Endothelial cell of umbilical vein (primary cell): ENCODE data around the gene ARL6IP4. TPM values are rescaled to one million over a fixed set of nuclear protein-coding genes. Genes with fewer than 3 reads are reported as not detected.

Source experiments
- BruUV-seq: library from RNA; stranded (reverse); fragments of 400-500 nt; replicated peaks from 2 replicates; lab custom pipeline; 2021; lab: Mats Ljungman, UMichigan
- CTCF ChIA-PET: fragments of 300-600, 350-600 bp; sonication (Branson Sonifier 250); formaldehyde crosslinking; loops from one replicate; lab custom pipeline; 2021; ENCODE audit warnings: antibody characterized with exemption, inconsistent platforms; lab: Charles Lee
- POLR2A ChIA-PET: fragments of 300-600, 350-600 bp; sonication (Branson Sonifier 250); formaldehyde crosslinking; loops from one replicate; lab custom pipeline; 2021; ENCODE audit warnings: antibody characterized with exemption, inconsistent platforms; lab: Charles Lee
- DNase-seq: peaks from one replicate; pipeline ENCODE4 v3.0.0-alpha.2; 2011; ENCODE audit warnings: low read depth, low spot score
- FAIRE-seq: peaks from 2 replicates; lab custom pipeline; 2011; peaks lifted over from hg19 to GRCh38; lab: Jason Lieb, UNC
- H2AFZ ChIP-seq: 2 replicates; pipeline ENCODE4 v1.6.0; 2012; ENCODE audit warnings: low read depth, low read length, control low read depth, inconsistent platforms
- H3K27ac ChIP-seq: 2 replicates; pipeline ENCODE4 v1.5.1; 2011; ENCODE audit warnings: low read depth, mild to moderate bottlenecking, control low read depth, low read length, moderate library complexity; ENCODE audit not compliant: insufficient read depth
- H3K27me3 ChIP-seq, 2 experiments: 2 replicates each; pipeline versions ENCODE4 v1.6.0 to v1.6.1; 2011; ENCODE audit warnings: low read length in 2 of 2, mixed read lengths in 1 of 2; ENCODE audit not compliant: control insufficient read depth in 2 of 2, insufficient read depth in 2 of 2
- H3K36me3 ChIP-seq, 2 experiments: 2 replicates in 1 of 2; 3 replicates in 1 of 2; pipeline ENCODE4 v1.5.1; 2011; ENCODE audit warnings: low read length in 2 of 2, mild to moderate bottlenecking in 1 of 2, moderate library complexity in 1 of 2; ENCODE audit not compliant: control insufficient read depth in 2 of 2, insufficient read depth in 2 of 2; ENCODE audit errors: extremely low read depth in 1 of 2
- H3K4me1 ChIP-seq: 3 replicates; pipeline ENCODE4 v1.5.1; 2011; ENCODE audit warnings: mild to moderate bottlenecking, low read length; ENCODE audit not compliant: control insufficient read depth, insufficient read depth; ENCODE audit errors: extremely low read depth
- H3K4me2 ChIP-seq: 2 replicates; pipeline ENCODE4 v1.6.1; 2011; ENCODE audit warnings: low read length, control low read depth, mixed read lengths; ENCODE audit not compliant: insufficient read depth
- H3K4me3 ChIP-seq, 3 experiments: fragments of 200-600 bp in 1 of 3; sonication (generic), shearing (Covaris generic) in 1 of 3; replicated peaks in 1 of 3; 2 replicates each; pipeline ENCODE4 v1.5.1; 2011 to 2016; ENCODE audit warnings: control low read depth in 3 of 3, low read length in 3 of 3, mild to moderate bottlenecking in 2 of 3, inconsistent platforms in 1 of 3, low read depth in 1 of 3, moderate library complexity in 1 of 3; ENCODE audit not compliant: insufficient read depth in 1 of 3
- H3K79me2 ChIP-seq: 2 replicates; pipeline ENCODE4 v1.6.0; 2012; ENCODE audit warnings: low read length, inconsistent platforms; ENCODE audit not compliant: control insufficient read depth, insufficient read depth
- H3K9ac ChIP-seq: replicated peaks from 2 replicates; pipeline ENCODE3; 2011; ENCODE audit warnings: low read length, control low read depth; ENCODE audit not compliant: insufficient read depth; ENCODE audit errors: extremely low read depth
- H3K9me1 ChIP-seq: replicated peaks from 3 replicates; pipeline ENCODE4 v1.6.0; 2011; ENCODE audit warnings: mild to moderate bottlenecking, low read length; ENCODE audit not compliant: control insufficient read depth, insufficient read depth; ENCODE audit errors: extremely low read depth
- H3K9me3 ChIP-seq: replicated peaks from 2 replicates; pipeline ENCODE4 v1.5.1; 2012; ENCODE audit warnings: low read length, inconsistent platforms; ENCODE audit not compliant: control insufficient read depth, insufficient read depth
- H4K20me1 ChIP-seq: replicated peaks from 2 replicates; pipeline ENCODE3; 2011; ENCODE audit warnings: mild to moderate bottlenecking, low read length; ENCODE audit not compliant: control insufficient read depth, insufficient read depth; ENCODE audit errors: extremely low read depth
- EZH2 ChIP-seq: IDR thresholded peaks from 2 replicates; pipeline ENCODE4 v1.6.1; 2012; ENCODE audit warnings: borderline replicate concordance, low read depth, mild to moderate bottlenecking, moderate library complexity, low read length, inconsistent platforms; ENCODE audit not compliant: severe bottlenecking
- FOS ChIP-seq: IDR thresholded peaks from 2 replicates; pipeline ENCODE4 v1.6.1; 2011; ENCODE audit warnings: mild to moderate bottlenecking, low read length, moderate library complexity, borderline replicate concordance; ENCODE audit not compliant: insufficient read depth
- GATA2 ChIP-seq: IDR thresholded peaks from 2 replicates; pipeline ENCODE4 v1.7.0; 2011; ENCODE audit warnings: low read depth, mild to moderate bottlenecking, moderate library complexity, mixed read lengths, low read length; ENCODE audit not compliant: insufficient read length, insufficient read depth
- JUN ChIP-seq: IDR thresholded peaks from 2 replicates; pipeline ENCODE4 v1.6.1; 2011; ENCODE audit warnings: borderline replicate concordance, low read depth; ENCODE audit not compliant: insufficient read length, insufficient read depth
- MYC ChIP-seq: IDR thresholded peaks from one replicate; pipeline ENCODE4 v1.6.1; 2011; ENCODE audit warnings: mild to moderate bottlenecking, low read depth, low read length
- POLR2A ChIP-seq: IDR thresholded peaks from 2 replicates; pipeline ENCODE4 v1.6.1; 2012; ENCODE audit warnings: low read depth, mild to moderate bottlenecking, control low read depth, low read length
- POLR2AphosphoS5 ChIP-seq: IDR thresholded peaks from 2 replicates; pipeline ENCODE4 v1.6.1; 2012; ENCODE audit warnings: low read depth, mild to moderate bottlenecking, control low read depth, low read length, moderate library complexity; ENCODE audit not compliant: insufficient read depth
- dilution Hi-C: fragments of 300-500 bp; cut with MboI; formaldehyde crosslinking; loops from one replicate; pipeline ENCODE4 v1.15.0; 2019; ENCODE audit warnings: low sequenced_read_pairs; ENCODE audit not compliant: extremely low pct_ligation_motif_present
- intact Hi-C: fragments of 100-400 bp; cut with micrococcal nuclease; formaldehyde crosslinking; loops from one replicate; pipeline ENCODE4 v1.10.0; 2022
- polyA plus RNA-seq, 4 experiments: library from polyadenylated mRNA; depleted of rRNA in 3 of 4; stranded (reverse) in 3 of 4; unstranded in 1 of 4; fragments of >200 nt; gene quantifications; 2 replicates each; pipeline versions ENCODE4 v1.2.1 to v1.2.3, GENCODE V29; 2011 to 2012; ENCODE audit warnings: missing spikeins in 1 of 4
- total RNA-seq: library from RNA; stranded (reverse); gene quantifications from 2 replicates; pipeline ENCODE4 v1.2.3, GENCODE V29; 2021
- TF ChIP-seq, protein P1 (sequence below), 2 donors: IDR thresholded peaks; 1 replicate in 1 of 2; 2 replicates in 1 of 2; pipeline ENCODE4 v1.5.1; 2011; ENCODE audit warnings: low read length in 2 of 2, mild to moderate bottlenecking in 2 of 2, moderate library complexity in 2 of 2, control low read depth in 1 of 2, inconsistent platforms in 1 of 2, low read depth in 1 of 2; ENCODE audit not compliant: insufficient read depth in 1 of 2; ENCODE audit errors: extremely low read depth in 1 of 2
- TF ChIP-seq, protein P2 (sequence below): IDR thresholded peaks from 2 replicates; pipeline ENCODE4 v1.6.1; 2011; ENCODE audit not compliant: insufficient read depth, insufficient read length

The ARL6IP4 gene
- total and polyA plus RNA-seq, 2 donors (not counting 3 experiments of a cell fraction or from before 2014, with no cell fraction given): 193 to 226 TPM

DNA sequence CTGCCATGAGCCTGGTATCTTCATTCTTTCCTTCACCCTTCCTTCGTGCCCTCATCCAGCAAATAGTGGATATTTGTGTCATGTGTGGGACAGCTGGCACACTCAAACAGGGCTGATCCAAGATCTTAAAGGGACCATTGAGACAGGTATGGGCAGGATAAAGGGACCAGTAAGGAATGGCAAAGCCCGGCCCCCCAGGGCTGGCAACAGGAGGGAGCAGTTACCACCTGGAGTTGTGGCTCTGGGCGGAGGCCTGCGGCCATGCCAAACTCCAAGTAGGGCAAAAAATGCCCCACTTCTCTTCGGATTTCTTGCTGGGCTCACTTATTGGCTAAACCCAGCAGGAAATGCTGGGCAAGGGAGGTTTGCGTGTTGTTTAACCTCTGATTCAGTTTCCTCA, 3.3 kb upstream of the ARL6IP4 start:
- TF ChIP-seq, protein P1, sequence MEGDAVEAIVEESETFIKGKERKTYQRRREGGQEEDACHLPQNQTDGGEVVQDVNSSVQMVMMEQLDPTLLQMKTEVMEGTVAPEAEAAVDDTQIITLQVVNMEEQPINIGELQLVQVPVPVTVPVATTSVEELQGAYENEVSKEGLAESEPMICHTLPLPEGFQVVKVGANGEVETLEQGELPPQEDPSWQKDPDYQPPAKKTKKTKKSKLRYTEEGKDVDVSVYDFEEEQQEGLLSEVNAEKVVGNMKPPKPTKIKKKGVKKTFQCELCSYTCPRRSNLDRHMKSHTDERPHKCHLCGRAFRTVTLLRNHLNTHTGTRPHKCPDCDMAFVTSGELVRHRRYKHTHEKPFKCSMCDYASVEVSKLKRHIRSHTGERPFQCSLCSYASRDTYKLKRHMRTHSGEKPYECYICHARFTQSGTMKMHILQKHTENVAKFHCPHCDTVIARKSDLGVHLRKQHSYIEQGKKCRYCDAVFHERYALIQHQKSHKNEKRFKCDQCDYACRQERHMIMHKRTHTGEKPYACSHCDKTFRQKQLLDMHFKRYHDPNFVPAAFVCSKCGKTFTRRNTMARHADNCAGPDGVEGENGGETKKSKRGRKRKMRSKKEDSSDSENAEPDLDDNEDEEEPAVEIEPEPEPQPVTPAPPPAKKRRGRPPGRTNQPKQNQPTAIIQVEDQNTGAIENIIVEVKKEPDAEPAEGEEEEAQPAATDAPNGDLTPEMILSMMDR (IDR thresholded peaks at IDR 0.05; ENCODE audit: extremely low read depth in 1 of 2, insufficient read depth in 1 of 2, low read depth in 1 of 2, low read length in 2 of 2): no peak
- intact Hi-C loops (no loop called here), dilution Hi-C loops (no loop called here)
- H3K9me3 ChIP-seq: no peaks in the 10 kb centered on the region
- no TSS peak for BruUV-seq
- H3K9me1 ChIP-seq: no peaks in the 10 kb centered on the region
- no peak overlapping the region for H2AFZ ChIP-seq
- peaks cover 25% of the 10 kb centered on the region for H3K4me1 ChIP-seq
- H3K4me2 ChIP-seq: no peak overlapping the region
- H3K27ac ChIP-seq: no peak overlapping the region
- H4K20me1 ChIP-seq: no peaks in the 10 kb centered on the region
- no peak overlapping the region for H3K4me3 ChIP-seq
- DNase-seq (no peak), FAIRE-seq (no peak)
- ChIA-PET POLR2A (no interaction called here), CTCF (interaction anchor here (3.9 kb wide), 1 partner anchor 261 kb away, joined by 24 read pairs; no protein-coding TSS in a partner anchor)
- no peak overlapping the region for H3K9ac ChIP-seq
- peaks cover 0 to 4% of the 10 kb centered on the region in 2 experiments for H3K36me3 ChIP-seq
- H3K79me2 ChIP-seq: peaks cover 15% of the 10 kb centered on the region
- no peaks in the 10 kb centered on the region for H3K27me3 ChIP-seq

DNA sequence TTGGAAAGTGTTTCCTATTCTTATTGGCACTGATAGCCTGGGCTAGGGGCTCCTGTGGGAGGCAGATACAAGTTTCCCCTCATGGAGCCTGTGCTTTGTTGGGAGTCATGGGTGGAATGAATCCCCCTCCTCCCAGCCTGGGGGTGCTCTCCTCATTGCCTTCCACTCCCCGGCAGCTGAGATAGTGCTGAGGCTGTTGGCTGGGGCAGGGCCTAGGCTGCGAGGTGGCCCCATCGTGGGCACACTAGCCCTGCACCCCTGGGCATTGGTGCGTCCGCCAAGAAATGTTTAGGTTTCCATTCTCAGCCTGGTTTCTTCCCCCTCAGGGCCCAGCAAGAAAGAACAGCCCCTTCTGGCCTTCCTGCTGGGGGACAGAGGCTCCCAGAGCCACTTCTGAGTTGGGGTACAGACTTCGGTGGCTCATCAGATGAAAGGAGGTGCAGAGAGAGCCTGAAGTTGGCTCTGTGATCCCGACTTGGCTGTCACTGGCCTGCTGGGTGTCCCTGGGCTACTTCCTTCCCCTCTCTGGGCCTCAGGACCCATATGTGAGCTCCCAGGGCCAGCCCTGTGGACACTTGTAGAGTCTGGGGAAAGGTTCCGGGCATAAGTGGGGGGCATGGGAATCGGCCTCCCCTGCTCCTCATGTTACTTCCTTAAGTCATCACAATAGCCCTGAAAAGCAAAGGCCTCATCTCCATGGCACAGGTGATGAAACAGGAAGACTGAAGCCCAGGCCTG, 2.7 kb upstream of the ARL6IP4 start:
- peaks cover 0 to 5% of the 10 kb centered on the region in 2 experiments for H3K36me3 ChIP-seq
- POLR2A ChIA-PET: interaction anchor here (1.3 kb wide), 1 partner anchor 255 kb away, joined by 3 read pairs; the partner anchor contains the start of gene MTRFR
- H3K9me1 ChIP-seq: no peaks in the 10 kb centered on the region
- no peaks in the 10 kb centered on the region for H4K20me1 ChIP-seq
- H3K4me3 ChIP-seq: no peak overlapping the region
- no peaks in the 10 kb centered on the region for H3K9me3 ChIP-seq
- no TSS peak for BruUV-seq
- TF ChIP-seq POLR2AphosphoS5 (no peak), POLR2A (no peak), JUN (no peak), GATA2 (no peak), FOS (no peak), EZH2 (no peak), MYC (no peak)
- TF ChIP-seq, protein P2, sequence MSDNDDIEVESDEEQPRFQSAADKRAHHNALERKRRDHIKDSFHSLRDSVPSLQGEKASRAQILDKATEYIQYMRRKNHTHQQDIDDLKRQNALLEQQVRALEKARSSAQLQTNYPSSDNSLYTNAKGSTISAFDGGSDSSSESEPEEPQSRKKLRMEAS: no peak
- TF ChIP-seq, protein P1 (IDR thresholded peaks at IDR 0.05; ENCODE audit: extremely low read depth in 1 of 2, insufficient read depth in 1 of 2, low read depth in 1 of 2, low read length in 2 of 2): no peak
- no peak overlapping the region for H3K9ac ChIP-seq
- intact Hi-C loops (no loop called here), dilution Hi-C loops (no loop called here)
- no peak overlapping the region for H3K27ac ChIP-seq
- DNase-seq: no peak
- no peaks in the 10 kb centered on the region for H3K27me3 ChIP-seq
- no peak for FAIRE-seq
- no peak overlapping the region for H3K4me2 ChIP-seq
- CTCF ChIA-PET: no interaction called here
- peaks cover 22% of the 10 kb centered on the region for H3K79me2 ChIP-seq
- no peak overlapping the region for H2AFZ ChIP-seq
- H3K4me1 ChIP-seq: peaks cover 30% of the 10 kb centered on the region
